Measurements from ENCODE around the gene DCLK2.

Gene DCLK2

DNA sequence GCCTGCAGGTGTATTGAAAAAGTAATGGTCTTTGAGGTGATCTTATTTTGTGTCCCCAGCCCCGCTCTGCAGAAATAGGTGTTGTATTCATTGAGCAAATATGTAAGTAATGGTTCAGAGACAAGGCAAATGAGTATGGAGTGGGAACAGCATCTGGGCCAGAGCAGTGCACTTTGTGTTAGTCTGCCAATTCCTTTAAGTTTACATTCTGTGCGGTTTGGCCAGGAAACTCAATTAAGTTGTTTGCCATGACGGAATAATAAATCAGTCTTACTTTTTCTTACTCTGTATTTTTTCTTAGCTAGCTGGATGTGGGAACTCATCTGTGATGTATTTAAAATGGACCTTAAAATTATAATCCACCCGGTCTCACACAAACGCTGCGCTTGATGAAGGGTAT, 12.6 kb downstream of the DCLK2 start:
- H3K4me2 ChIP-seq (ENCODE audit: low read length): no peak overlapping the region
- H3K9ac ChIP-seq (ENCODE audit: low read length): no peak overlapping the region
- H3K4me3 ChIP-seq (ENCODE audit: low read length): no peak overlapping the region
- H2BK5ac ChIP-seq (ENCODE audit: low read length): no peak overlapping the region
- H3K23ac ChIP-seq (ENCODE audit: low read length): no peak overlapping the region
- H3K27ac ChIP-seq (ENCODE audit: low read depth, low read length): no peak overlapping the region
- no peak overlapping the region for H3K4ac ChIP-seq (ENCODE audit: low read depth, low read length)
- H2BK15ac ChIP-seq (replicated peaks; ENCODE audit: low read depth): no peak overlapping the region
- H3K56ac ChIP-seq (ENCODE audit: low read length): no peak overlapping the region
- H3K18ac ChIP-seq (ENCODE audit: low read length): no peak overlapping the region
- no peak overlapping the region for H2BK120ac ChIP-seq (ENCODE audit: low read depth, low read length)
- no peaks in the 10 kb centered on the region for H3K27me3 ChIP-seq (ENCODE audit: insufficient read depth, low read length, poor library complexity)
- H3K79me2 ChIP-seq (ENCODE audit: control insufficient read depth, insufficient read depth, low read length): no peaks in the 10 kb centered on the region
- H3K79me1 ChIP-seq (ENCODE audit: low read length): no peaks in the 10 kb centered on the region
- H3K36me3 ChIP-seq (ENCODE audit: control insufficient read depth, insufficient read depth, low read length): no peaks in the 10 kb centered on the region
- no CpG with 5 or more reads among the region's 6 CpGs for WGBS (ENCODE audit: extremely low coverage, insufficient coverage, low lambda C conversion rate)
- H2AK5ac ChIP-seq (ENCODE audit: low read length): no peak overlapping the region
- no peak overlapping the region for H4K5ac ChIP-seq (ENCODE audit: low read length)
- H3K4me1 ChIP-seq (ENCODE audit: control insufficient read depth, low read depth, low read length): no peaks in the 10 kb centered on the region
- H4K8ac ChIP-seq (ENCODE audit: low read depth, low read length): no peak overlapping the region
- no peak for DNase-seq

DNA sequence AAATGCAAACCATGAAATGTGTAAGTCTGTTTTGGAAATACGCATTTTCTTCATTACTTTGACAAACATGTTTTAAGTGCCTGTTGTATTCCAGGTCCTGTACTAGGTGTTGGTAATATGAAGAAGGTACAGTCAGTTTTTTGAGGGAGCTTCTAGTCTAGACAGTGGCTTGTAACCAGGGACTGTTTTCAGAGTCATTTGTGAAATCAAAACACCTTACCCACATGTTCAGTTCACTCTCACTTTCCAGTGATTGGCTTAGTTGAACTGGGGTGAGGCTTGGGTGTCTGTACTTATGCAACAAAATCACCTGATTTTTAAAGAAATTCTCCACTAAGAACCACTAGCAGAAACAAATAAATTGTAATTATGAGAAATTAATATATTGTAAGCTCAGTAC, 16.4 kb downstream of the DCLK2 start:
- Histone ChIP-seq H3K4ac (ENCODE audit: low read depth, low read length) (no peak overlapping the region), H2BK5ac (ENCODE audit: low read length) (no peak overlapping the region), H3K27me3 (ENCODE audit: insufficient read depth, low read length, poor library complexity) (no peaks in the 10 kb centered on the region), H3K4me3 (ENCODE audit: low read length) (no peak overlapping the region), H2BK15ac (replicated peaks; ENCODE audit: low read depth) (no peak overlapping the region), H4K8ac (ENCODE audit: low read depth, low read length) (no peak overlapping the region), H3K9ac (ENCODE audit: low read length) (no peak overlapping the region), H3K56ac (ENCODE audit: low read length) (no peak overlapping the region), H2BK120ac (ENCODE audit: low read depth, low read length) (no peak overlapping the region), H3K27ac (ENCODE audit: low read depth, low read length) (no peak overlapping the region), H3K23ac (ENCODE audit: low read length) (no peak overlapping the region), H3K4me1 (ENCODE audit: control insufficient read depth, low read depth, low read length) (no peaks in the 10 kb centered on the region), H4K5ac (ENCODE audit: low read length) (no peak overlapping the region), H3K36me3 (ENCODE audit: control insufficient read depth, insufficient read depth, low read length) (no peaks in the 10 kb centered on the region), H3K79me2 (ENCODE audit: control insufficient read depth, insufficient read depth, low read length) (no peaks in the 10 kb centered on the region), H3K18ac (ENCODE audit: low read length) (no peak overlapping the region), H3K79me1 (ENCODE audit: low read length) (no peaks in the 10 kb centered on the region), H2AK5ac (ENCODE audit: low read length) (no peak overlapping the region), H3K4me2 (ENCODE audit: low read length) (no peak overlapping the region)
- no CpG with 5 or more reads among the region's 1 CpG for WGBS (ENCODE audit: extremely low coverage, insufficient coverage, low lambda C conversion rate)
- DNase-seq: no peak

DNA sequence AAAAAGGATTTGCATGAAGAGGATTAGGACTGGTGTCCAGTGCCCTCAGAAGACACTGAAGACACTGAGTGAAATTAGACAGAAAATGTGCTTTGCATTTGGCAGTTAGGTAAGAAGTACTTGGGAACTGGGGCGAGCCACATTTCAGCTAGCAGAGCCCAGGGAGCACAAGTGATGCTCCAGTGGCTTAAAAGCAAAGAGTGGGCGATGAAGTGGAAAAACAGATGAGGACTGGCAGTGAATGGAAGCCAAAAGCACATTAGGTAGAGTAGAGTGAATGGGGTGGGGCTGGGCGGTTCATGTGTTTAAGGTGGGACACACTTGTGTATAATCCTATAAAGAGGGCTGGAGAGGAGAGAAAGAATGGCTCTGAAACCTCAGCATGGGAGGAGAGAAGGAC, 18.4 kb downstream of the DCLK2 start:
- no peak overlapping the region for H3K4me2 ChIP-seq (ENCODE audit: low read length)
- whole genome bisulfite sequencing (ENCODE audit: extremely low coverage, insufficient coverage, low lambda C conversion rate): no CpG with 5 or more reads among the region's 3 CpGs
- no peaks in the 10 kb centered on the region for H3K36me3 ChIP-seq (ENCODE audit: control insufficient read depth, insufficient read depth, low read length)
- H2BK5ac ChIP-seq (ENCODE audit: low read length): no peak overlapping the region
- H3K79me1 ChIP-seq (ENCODE audit: low read length): no peaks in the 10 kb centered on the region
- H3K4me1 ChIP-seq (ENCODE audit: control insufficient read depth, low read depth, low read length): no peaks in the 10 kb centered on the region
- H3K23ac ChIP-seq (ENCODE audit: low read length): no peak overlapping the region
- no peak overlapping the region for H3K4ac ChIP-seq (ENCODE audit: low read depth, low read length)
- no peak overlapping the region for H2BK120ac ChIP-seq (ENCODE audit: low read depth, low read length)
- H3K4me3 ChIP-seq (ENCODE audit: low read length): no peak overlapping the region
- H3K27ac ChIP-seq (ENCODE audit: low read depth, low read length): no peak overlapping the region
- no peak overlapping the region for H3K18ac ChIP-seq (ENCODE audit: low read length)
- H3K56ac ChIP-seq (ENCODE audit: low read length): no peak overlapping the region
- H2BK15ac ChIP-seq (replicated peaks; ENCODE audit: low read depth): no peak overlapping the region
- H4K8ac ChIP-seq (ENCODE audit: low read depth, low read length): no peak overlapping the region
- H2AK5ac ChIP-seq (ENCODE audit: low read length): no peak overlapping the region
- no peaks in the 10 kb centered on the region for H3K79me2 ChIP-seq (ENCODE audit: control insufficient read depth, insufficient read depth, low read length)
- H3K9ac ChIP-seq (ENCODE audit: low read length): no peak overlapping the region
- H4K5ac ChIP-seq (ENCODE audit: low read length): no peak overlapping the region
- no peaks in the 10 kb centered on the region for H3K27me3 ChIP-seq (ENCODE audit: insufficient read depth, low read length, poor library complexity)
- DNase-seq: no peak

- H4K5ac ChIP-seq (ENCODE audit: low read length): no peak overlapping the region
- no peak overlapping the region for H2AK5ac ChIP-seq (ENCODE audit: low read length)
- no peaks in the 10 kb centered on the region for H3K79me1 ChIP-seq (ENCODE audit: low read length)
- no peak overlapping the region for H3K4me3 ChIP-seq (ENCODE audit: low read length)
- no peak overlapping the region for H2BK15ac ChIP-seq (replicated peaks; ENCODE audit: low read depth)
- H3K23ac ChIP-seq (ENCODE audit: low read length): no peak overlapping the region
- no peak overlapping the region for H3K9ac ChIP-seq (ENCODE audit: low read length)
- no peak for DNase-seq
- no peak overlapping the region for H2BK120ac ChIP-seq (ENCODE audit: low read depth, low read length)
- no peaks in the 10 kb centered on the region for H3K27me3 ChIP-seq (ENCODE audit: insufficient read depth, low read length, poor library complexity)
- no peak overlapping the region for H2BK5ac ChIP-seq (ENCODE audit: low read length)
- H3K4me2 ChIP-seq (ENCODE audit: low read length): no peak overlapping the region
- no peaks in the 10 kb centered on the region for H3K4me1 ChIP-seq (ENCODE audit: control insufficient read depth, low read depth, low read length)
- no peak overlapping the region for H3K4ac ChIP-seq (ENCODE audit: low read depth, low read length)
- H3K56ac ChIP-seq (ENCODE audit: low read length): no peak overlapping the region
- H3K18ac ChIP-seq (ENCODE audit: low read length): no peak overlapping the region
- H4K8ac ChIP-seq (ENCODE audit: low read depth, low read length): no peak overlapping the region
- no peaks in the 10 kb centered on the region for H3K79me2 ChIP-seq (ENCODE audit: control insufficient read depth, insufficient read depth, low read length)
- WGBS (ENCODE audit: extremely low coverage, insufficient coverage, low lambda C conversion rate): no CpG with 5 or more reads among the region's 4 CpGs
- H3K36me3 ChIP-seq (ENCODE audit: control insufficient read depth, insufficient read depth, low read length): no peaks in the 10 kb centered on the region
- H3K27ac ChIP-seq (ENCODE audit: low read depth, low read length): no peak overlapping the region
Measured at GRCh38 chr4:150098214-150098613, 20.0 kb downstream of the DCLK2 start.

DNA sequence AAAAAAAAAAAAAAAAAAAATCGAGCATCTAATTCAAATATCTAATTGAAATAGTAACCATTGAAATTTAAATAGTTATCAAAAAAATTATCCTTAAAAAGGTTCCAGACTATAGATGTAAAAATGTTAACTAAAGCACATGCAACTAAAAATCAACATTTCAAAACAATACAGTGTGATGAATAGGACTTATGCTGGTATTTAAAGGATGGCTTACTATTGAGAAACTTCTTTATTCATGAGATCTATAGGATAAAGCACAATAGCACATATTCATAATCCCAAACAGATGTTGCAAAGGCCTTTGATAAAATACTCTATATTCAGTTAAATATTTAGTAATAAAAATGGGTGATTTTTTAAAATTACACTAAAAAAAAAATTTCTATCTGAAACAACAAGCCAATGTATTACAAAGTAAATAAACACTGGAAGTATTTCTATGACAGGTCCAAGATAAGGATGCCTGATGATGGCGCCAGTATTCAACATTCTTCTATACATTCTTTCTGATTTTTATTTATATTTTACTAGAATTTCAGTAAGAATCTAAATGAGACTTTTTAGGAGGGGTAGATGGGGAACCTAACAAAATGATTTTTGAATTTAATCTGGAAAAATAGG, 26.3 kb downstream of the DCLK2 start:
- no peak for DNase-seq
- H3K27ac ChIP-seq (ENCODE audit: low read depth, low read length): no peak overlapping the region
- H2AK5ac ChIP-seq (ENCODE audit: low read length): no peak overlapping the region
- H3K4me2 ChIP-seq (ENCODE audit: low read length): no peak overlapping the region
- no peaks in the 10 kb centered on the region for H3K4me1 ChIP-seq (ENCODE audit: control insufficient read depth, low read depth, low read length)
- no peak overlapping the region for H3K23ac ChIP-seq (ENCODE audit: low read length)
- H4K5ac ChIP-seq (ENCODE audit: low read length): no peak overlapping the region
- no peak overlapping the region for H2BK5ac ChIP-seq (ENCODE audit: low read length)
- H3K9ac ChIP-seq (ENCODE audit: low read length): no peak overlapping the region
- no peaks in the 10 kb centered on the region for H3K36me3 ChIP-seq (ENCODE audit: control insufficient read depth, insufficient read depth, low read length)
- H3K4ac ChIP-seq (ENCODE audit: low read depth, low read length): no peak overlapping the region
- H3K79me2 ChIP-seq (ENCODE audit: control insufficient read depth, insufficient read depth, low read length): no peaks in the 10 kb centered on the region
- H3K56ac ChIP-seq (ENCODE audit: low read length): no peak overlapping the region
- no peak overlapping the region for H3K18ac ChIP-seq (ENCODE audit: low read length)
- H3K27me3 ChIP-seq (ENCODE audit: insufficient read depth, low read length, poor library complexity): no peaks in the 10 kb centered on the region
- WGBS (ENCODE audit: extremely low coverage, insufficient coverage, low lambda C conversion rate): no CpG with 5 or more reads among the region's 2 CpGs
- no peak overlapping the region for H4K8ac ChIP-seq (ENCODE audit: low read depth, low read length)
- H3K4me3 ChIP-seq (ENCODE audit: low read length): no peak overlapping the region
- no peak overlapping the region for H2BK15ac ChIP-seq (replicated peaks; ENCODE audit: low read depth)
- no peak overlapping the region for H2BK120ac ChIP-seq (ENCODE audit: low read depth, low read length)
- no peaks in the 10 kb centered on the region for H3K79me1 ChIP-seq (ENCODE audit: low read length)

GRCh38 chr4:150106886-150107285, 28.6 kb downstream of the DCLK2 start:
- Histone ChIP-seq H3K79me1 (ENCODE audit: low read length) (no peaks in the 10 kb centered on the region), H2BK15ac (replicated peaks; ENCODE audit: low read depth) (no peak overlapping the region), H3K79me2 (ENCODE audit: control insufficient read depth, insufficient read depth, low read length) (no peaks in the 10 kb centered on the region), H3K4me3 (ENCODE audit: low read length) (no peak overlapping the region), H4K5ac (ENCODE audit: low read length) (no peak overlapping the region), H4K8ac (ENCODE audit: low read depth, low read length) (no peak overlapping the region), H3K18ac (ENCODE audit: low read length) (no peak overlapping the region), H3K23ac (ENCODE audit: low read length) (no peak overlapping the region), H3K36me3 (ENCODE audit: control insufficient read depth, insufficient read depth, low read length) (no peaks in the 10 kb centered on the region), H3K4me1 (ENCODE audit: control insufficient read depth, low read depth, low read length) (no peaks in the 10 kb centered on the region), H3K56ac (ENCODE audit: low read length) (no peak overlapping the region), H3K4ac (ENCODE audit: low read depth, low read length) (no peak overlapping the region), H2BK120ac (ENCODE audit: low read depth, low read length) (no peak overlapping the region), H3K27ac (ENCODE audit: low read depth, low read length) (no peak overlapping the region), H3K9ac (ENCODE audit: low read length) (no peak overlapping the region), H2BK5ac (ENCODE audit: low read length) (no peak overlapping the region), H2AK5ac (ENCODE audit: low read length) (no peak overlapping the region), H3K27me3 (ENCODE audit: insufficient read depth, low read length, poor library complexity) (no peaks in the 10 kb centered on the region), H3K4me2 (ENCODE audit: low read length) (no peak overlapping the region)
- WGBS (ENCODE audit: extremely low coverage, insufficient coverage, low lambda C conversion rate): no CpG with 5 or more reads among the region's 3 CpGs
- no peak for DNase-seq
